HG03066 (cell line): ENCODE measurements around the gene SCYL2.
"Not testable (repeated sequence)": the region's sequence is repeated elsewhere in the genome, so short reads cannot be mapped to it uniquely, and the experiment has no call there.

Experiments used
- ATAC-seq: cut with Tn5 transposase; IDR thresholded peaks from one replicate; pipeline ENCODE4 v1.9.1; 2021; ENCODE audit warnings: low read depth; ENCODE audit not compliant: unreplicated experiment

SCYL2 gene

DNA sequence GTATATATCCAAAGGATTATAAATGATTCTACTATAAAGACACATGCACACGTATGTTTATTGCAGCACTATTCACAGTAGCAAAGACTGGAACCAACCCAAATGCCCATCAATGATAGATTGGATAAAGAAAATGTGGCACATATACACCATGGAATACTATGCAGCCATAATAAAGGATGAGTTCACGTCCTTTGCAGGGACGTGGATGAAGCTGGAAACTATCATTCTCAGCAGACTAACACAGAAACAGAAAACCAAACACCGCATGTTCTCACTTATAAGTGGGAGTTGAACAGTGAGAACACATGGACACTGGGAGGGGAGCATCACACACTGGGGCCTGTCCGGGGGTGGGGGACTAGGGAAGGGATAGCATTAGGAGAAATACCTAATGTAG lies 41.2 kb downstream of the SCYL2 start:
- not testable (repeated sequence) for ATAC-seq

DNA sequence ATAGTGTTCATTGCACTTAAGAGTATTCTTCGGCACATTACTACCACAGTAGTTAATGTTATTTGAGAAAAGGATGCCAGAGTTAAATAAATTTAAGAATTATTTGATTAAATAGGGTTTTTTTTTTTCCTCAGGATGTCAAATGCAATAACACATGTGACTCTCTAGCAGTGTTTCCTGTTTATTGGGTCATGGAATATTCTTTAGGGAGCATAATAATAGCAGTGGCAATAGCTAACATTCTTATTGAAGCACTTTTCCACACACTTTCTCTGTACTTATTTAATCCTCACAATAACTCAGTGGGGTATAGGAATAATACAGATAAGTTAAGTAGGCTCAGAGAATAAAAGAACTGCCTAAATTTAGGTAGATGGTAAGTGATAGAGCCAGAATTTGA lies 44.3 kb downstream of the SCYL2 start:
- no peak for ATAC-seq

DNA sequence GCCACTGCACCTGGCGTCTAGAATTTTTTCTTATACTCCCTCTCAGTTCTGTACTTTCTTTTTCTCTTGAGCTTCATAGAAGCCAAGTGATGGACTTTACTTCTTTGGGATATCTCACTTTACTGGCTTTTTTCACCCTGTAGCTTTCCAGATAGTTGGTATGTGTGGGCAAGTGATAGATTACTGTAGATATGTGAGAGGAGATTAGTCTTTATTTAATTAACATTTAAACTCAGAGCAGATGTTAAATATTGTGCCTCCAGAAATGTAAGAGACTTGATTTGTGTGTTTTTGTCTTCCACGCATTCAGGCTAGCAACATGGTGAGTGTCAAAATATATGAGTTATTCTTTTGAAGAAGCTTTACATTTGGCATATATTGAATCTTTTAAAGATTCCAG lies 50.4 kb downstream of the SCYL2 start:
- ATAC-seq = no peak

DNA sequence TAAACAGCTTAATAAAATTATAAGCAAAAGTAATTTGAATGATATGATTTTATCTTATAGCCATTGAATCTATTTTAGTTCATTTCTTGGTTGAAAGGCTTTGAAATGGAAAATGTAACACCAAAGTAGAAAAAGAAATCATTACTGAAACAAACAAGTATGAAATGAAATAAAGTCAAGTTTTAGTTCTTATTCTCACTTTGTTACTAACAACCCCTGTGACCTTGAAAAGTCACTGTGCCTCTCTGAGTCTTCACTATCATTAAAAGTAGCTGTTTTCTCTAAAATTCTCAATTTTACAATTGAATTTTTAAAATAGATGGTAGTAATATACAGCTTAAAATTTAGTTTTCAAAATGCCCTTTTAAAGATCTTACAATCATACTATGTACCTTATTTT lies 57.5 kb downstream of the SCYL2 start:
- ATAC-seq = no peak

DNA sequence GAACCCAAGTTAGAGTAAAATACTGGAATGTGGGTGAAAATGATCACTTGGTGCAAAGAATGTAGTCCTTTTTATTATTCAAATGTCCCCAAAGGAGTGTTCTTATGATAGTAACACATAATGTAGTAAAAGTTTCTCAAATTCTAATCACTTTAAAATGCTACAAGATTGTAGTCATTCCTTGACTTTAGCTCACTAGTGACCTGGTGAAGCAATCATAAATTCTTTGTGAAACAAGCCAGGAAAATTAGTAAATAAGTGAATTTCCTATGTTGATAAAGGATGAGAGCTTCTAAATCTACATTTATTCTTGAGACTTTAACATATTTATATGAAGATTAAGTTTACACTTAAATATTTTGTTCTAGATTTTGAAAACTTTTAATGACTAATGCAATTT lies 59.2 kb downstream of the SCYL2 start:
- no peak for ATAC-seq

DNA sequence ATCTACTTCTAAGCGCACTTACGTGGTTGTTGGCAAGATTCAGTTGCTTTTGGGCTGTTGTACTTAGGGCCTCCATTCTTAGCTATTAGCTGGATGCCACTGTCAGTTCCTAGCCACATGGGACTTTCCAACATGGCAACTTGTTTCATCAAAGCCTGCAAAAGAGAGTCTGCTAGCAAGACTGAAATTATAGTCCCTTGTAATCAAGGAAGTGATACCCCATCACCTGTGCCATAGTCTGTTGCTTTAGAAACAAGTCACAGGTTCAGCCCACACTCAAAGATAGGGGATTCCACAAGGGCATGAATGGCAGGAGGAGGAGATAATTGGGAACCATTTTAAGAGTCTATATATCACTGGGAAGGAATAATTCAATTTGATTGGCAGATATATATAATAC lies 62.8 kb downstream of the SCYL2 start:
- ATAC-seq = peak; percentile 88

DNA sequence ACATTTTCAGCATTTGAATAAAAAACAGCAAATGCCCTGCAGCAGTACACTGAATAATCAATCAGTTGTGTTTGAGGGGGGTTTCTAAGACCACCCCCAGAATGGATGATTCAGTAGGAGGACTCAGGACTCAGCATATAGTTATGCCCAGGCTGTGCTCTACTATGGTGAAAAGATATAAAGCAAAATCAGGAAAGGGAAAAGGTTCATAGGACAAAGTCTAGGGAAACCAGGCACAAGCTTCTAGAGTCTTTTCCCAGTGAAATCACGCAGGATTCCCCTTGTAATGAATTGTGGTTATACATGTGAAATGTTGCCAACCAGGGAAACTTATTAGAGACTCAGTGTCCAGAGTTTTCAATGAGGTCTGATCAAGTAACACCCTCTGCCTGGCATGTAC lies 64.9 kb downstream of the SCYL2 start:
- ATAC-seq = no peak

DNA sequence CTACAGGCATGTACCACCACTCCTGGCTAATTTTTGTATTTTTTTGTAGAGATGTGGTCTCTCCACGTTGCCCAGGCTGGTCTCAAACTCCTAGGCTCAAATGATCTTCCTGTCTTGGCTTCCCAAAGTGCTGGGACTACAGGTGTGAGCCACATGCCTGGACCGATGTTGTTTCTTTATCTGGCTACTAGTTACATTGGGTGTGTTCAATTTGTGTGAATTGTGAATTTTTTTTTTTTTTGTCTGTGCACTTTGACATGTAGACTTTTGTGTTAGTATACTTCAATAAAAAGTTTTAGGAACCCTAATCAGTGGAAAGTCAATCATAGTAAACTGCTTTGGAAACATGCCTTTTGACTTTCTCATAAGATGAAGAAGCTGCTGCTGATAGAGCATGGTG lies 65.9 kb downstream of the SCYL2 start:
- ATAC-seq = no peak

DNA sequence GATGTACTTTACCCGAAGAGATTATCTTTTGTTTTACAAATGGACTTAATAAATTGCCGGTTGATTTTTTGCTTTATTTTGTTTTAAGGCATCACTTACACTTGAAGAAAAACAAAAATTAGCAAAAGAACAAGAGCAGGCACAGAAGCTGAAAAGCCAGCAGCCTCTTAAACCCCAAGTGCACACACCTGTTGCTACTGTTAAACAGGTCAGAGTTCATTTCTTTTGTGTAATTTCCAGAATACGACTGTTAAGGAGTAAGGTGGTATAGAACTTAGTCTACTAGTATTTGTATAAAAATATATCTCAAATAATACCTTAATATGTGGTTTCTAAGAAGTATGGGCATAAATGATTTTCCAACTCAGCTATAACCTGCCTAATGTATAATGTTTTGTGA lies 70.3 kb downstream of the SCYL2 start:
- ATAC-seq = no peak

DNA sequence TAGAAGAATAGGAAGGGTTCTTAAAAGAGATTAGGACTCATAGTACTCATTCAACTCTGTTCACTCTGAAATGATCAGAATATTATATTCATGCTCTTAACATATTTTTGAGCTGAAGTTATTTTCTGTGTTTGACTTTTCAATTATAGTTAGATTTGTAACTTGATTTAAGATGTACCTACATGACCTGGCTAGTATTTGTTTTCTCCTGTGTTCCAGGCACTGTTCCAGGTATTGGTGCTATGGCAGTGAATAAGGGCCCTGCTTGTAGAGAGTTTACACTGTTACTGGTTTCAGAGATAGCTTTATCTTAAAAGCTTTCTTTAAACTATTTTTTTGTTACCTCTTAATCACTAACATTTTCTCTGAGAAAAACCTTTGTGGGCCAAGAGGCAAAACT lies 70.8 kb downstream of the SCYL2 start:
- no peak for ATAC-seq

DNA sequence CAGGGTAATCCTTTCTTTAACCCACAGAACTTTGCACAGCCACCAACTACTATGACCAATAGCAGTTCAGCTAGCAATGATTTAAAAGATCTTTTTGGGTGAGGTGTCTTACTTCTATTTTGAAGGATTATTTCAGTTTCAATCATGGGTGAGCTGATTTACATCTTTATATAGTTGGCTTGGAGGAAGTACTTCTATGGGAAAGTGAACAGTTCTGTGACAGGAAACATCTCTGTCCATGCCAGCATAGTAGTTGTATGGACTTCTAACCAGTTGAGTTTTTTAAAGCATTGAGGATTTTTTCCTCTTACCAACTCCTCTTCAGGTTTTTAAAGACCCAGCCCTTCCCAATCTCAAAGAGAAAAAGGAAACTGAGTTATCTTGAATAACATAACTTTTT lies 72.1 kb downstream of the SCYL2 start:
- no peak for ATAC-seq

DNA sequence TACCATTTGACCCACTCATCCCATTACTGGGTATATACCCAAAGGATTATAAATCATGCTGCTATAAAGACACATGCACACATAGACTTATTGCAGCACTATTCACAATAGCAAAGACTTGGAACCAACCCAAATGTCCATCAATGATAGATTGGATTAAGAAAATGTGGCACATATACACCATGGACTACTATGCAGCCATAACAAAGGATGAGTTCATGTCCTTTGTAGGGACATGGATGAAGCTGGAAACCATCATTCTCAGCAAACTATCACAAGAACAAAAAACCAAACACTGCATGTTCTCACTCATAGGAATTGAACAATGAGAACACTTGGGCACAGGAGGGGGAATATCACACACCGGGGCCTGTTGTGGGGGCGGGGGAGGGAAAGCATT lies 75.9 kb downstream of the SCYL2 start:
- not testable (repeated sequence) for ATAC-seq

DNA sequence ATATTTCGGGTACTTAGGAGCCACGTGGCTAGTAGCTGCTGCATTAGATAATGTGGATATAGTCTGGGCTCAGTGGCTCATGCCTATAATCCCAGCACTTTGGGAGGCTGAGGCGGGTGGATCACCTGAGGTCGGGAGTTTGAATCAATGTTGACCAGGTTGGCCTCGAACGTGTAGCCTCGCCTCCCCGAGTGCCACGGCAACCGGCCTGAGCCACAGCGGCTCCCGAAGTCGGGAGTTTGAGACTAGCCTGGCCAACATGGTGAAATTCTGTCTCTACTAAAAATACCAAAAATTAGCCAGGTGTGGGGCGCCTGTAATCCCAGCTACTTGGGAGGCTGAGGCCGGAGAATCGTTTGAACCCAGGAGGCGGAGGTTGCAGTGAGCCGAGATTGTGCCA lies 77.4 kb downstream of the SCYL2 start:
- not testable (repeated sequence) for ATAC-seq

DNA sequence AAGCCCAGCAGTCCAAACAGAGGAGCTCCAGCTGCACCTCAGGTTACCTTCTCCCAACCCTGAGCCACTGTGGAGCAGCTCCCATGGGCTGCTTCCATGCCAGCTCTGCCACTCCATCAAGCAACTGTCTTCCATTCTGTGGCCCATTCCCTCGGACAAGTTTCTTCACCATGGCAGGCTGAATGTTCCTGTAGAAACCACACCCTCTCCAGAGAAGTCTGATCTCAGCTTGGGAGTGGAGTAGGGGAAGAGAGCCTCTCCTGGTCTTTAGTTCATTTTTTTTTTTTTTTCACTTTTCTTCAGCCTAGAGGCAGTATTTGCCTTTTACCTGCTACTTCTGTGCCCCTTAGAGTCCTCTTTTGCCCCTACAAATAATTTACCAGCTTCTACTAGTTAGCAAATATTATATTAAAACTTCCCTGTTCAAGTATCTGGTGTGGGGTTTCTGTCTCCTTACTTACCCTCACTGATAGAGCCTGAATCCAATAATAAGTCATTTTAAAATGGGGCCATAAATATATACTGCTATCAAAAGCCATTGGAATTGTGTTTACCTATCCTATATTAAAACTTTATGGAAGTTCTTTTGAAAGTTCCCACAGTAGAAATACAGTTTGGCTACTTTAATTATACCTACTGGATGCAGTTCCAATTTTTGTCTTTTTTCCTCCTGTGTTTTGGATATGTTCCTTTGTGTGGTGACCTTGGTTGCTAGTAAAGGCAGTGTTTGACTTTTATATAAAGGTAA lies 78.2 kb downstream of the SCYL2 start:
- ATAC-seq = no peak

DNA sequence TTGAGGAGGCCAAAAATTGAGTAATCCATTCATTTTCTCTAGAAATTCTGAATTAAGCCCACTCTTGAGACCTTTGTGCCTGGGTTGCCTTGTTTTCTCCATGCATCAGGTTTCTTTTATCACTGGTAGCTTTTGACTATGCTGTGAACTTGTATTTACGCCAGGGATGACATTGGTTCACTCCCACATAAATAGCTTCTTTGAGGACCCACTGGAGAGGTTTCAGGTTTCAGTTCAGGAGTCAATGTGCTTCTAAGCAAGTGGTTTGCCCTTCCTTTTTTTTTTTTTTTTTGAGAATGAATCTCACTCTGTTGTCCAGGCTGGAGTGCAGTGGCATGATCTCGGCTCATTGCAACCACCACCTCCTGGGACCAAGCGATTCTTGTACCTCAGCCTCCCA lies 79.7 kb downstream of the SCYL2 start:
- no peak for ATAC-seq

DNA sequence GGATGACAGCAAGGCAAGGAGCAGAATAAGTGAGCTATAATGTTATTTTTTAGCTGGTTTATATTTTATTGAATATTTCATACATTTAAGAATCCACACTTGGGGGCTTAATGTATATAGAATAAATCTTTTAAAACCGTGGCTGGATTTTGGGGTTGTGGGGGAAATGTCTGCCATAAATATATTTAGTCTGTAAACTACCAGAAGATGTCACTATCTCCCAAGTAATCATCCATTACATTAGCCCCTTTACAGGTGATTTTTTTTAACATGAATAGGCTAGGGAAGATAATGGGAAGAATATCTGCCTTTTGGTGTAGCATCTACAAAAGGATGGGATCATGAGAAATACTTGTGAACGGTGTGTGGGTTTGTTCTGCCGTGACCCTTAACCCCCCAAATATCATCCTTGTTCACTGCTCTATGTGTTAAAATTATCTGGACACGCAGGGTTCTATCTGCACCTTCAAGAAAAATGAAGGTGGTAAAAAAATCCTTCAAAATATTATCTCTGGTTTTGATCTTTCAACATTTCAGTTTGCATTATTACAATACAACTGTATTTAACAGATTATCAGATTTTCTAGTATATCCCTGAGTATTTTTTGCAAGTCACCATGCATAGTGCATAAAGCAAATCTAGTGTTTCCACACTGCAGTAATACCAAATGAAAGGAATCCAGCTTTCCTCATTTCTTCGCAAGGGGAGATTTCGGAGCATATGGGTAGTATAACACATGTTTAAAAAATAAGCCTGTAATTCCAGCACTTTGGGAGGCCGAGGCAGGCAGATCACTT lies 81.9 kb downstream of the SCYL2 start:
- ATAC-seq = no peak

DNA sequence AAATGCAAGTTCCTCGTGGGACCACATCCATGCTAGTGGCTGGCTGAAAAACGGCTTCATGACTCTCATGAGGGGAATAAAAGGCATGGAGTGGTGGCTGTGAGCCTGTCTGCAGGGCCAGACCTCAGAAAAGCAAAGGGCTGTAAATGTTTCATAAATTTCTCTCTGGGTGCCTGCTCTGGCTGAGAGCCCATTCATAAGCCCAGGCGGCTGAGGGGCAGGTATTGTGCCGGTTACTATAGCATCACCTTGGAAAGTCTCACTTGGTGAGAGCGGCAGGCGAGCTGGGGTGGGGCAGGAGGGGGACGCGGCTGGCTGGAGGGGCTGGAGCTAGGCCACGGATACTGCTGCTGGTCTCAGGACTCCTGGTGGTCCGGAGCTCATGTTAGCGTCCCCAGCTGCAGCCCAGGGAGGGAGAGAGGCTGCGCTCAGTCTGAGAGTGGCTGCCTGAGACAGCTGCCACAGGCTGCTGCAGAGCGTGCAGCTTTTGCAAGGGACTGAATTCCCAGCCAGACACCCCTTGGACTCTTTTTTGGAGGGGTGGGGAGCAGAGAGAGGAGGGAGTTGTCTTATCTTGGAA lies 89.8 kb downstream of the SCYL2 start, which contains the start of gene SLC17A8:
TSS of gene SLC17A8 (plus strand) at position 431 of the 580 bp plus-strand sequence. CDS start 318 bp downstream, outside the sequence.
- no peak for ATAC-seq

DNA sequence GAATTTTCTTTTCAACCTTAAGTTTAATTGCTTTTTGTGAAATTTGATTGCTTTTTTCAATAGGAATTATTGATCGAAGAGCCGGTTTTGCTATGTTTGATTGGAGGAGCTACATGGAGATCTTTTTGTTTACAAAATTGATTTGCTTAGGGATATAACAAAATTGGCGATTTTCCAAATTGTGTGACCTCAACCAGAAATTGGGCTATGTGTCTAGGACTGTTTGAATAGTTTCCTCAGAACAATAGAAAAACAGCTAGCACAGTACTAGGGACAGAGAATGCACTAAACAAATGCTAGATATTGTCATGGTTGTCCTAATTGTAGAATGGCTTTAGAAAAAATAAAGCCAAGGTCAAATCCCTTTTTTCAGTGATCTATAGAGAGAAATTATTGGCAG lies 92.3 kb downstream of the SCYL2 start:
- no peak for ATAC-seq

DNA sequence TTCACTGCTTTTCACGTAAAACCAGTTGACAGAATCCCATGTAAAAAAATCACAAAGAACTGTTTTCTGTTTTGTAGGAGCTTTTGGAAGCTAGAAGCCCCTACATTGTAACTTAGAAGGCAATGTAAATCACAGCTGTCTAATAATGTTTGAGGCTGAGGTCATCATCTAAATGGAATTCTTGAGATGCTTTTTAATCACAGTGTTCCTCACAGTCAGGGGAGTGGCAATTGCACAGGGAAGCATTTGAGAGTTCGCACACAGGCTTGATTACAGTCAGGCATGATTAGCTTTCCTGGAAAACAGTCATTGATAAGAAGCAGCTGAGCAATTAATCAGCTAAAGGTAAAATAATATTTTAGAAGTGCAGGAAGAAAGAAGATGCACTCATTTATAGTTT lies 92.8 kb downstream of the SCYL2 start:
- ATAC-seq = no peak

DNA sequence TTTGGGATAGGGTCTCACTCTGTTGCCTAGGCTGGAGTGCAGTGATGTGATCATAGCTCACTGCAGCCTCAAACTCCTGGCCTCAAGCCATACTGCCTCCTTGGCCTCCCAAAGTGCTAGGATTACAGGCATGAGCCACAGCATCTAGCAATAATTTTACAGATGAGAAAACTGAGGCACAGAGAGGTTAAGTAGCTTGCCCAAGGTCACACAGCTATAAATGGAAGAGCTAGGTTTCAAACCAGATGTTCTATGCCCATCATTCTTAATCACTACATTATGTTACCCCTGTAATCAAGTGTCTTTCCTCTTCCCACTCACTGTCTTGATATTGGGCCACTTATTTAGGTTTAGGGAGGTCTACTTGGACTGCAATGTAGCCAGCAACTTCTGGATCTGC lies 93.5 kb downstream of the SCYL2 start:
- no peak for ATAC-seq

DNA sequence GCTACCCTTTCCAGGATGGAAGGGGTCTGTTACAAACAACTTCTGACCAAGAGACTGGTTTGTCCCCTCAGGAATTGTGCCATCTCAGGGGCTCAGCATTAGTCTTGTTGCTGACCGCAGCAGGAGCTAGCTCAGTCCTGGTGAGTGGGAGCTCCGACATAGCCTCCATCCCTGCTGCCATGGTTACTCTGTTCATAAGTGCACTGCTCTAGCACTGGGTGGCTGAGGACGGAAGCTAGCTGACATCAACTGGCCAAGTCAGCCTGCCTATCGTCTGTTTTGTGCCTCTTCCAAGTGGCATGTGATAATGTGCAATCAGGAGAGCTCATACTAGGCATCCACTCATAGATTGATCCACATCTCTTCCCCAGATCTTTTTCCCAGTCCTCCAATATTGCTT lies 97.3 kb downstream of the SCYL2 start:
- ATAC-seq = no peak

DNA sequence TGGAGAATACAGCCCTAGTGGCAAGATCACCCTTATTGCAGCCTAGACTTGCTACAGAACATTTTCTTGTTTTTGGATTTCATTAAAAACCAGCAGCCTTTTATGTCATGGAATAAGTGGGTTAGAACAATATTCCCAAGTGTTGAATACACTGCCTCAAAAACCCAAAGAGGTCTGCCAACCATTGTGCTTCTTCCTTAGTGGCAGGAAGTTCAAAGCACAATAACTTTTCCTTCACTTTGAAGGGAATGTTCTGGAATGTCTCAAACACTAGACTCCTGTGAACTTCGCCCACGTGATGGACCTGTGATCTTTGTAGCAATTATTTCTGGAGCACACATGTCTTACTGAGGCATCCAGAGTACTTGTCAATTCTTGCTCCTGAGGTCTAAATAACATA lies 98.4 kb downstream of the SCYL2 start:
- no peak for ATAC-seq
